BLaER1 (cell line): Measurements from ENCODE around the gene PPARD.
"Not testable (repeated sequence)": the region's sequence is repeated elsewhere in the genome, so short reads cannot be mapped to it uniquely, and the experiment has no call there.

Experiments
- H3K27ac ChIP-seq: shearing (Covaris generic); formaldehyde crosslinking; 2 replicates; pipeline ENCODE4 v1.8.1; 2022
- H3K27me3 ChIP-seq: shearing (Covaris generic); formaldehyde crosslinking; 2 replicates; pipeline ENCODE4 v1.8.1; 2022
- H3K36me3 ChIP-seq: shearing (Covaris generic); formaldehyde crosslinking; 2 replicates; pipeline ENCODE4 v1.8.1; 2022
- H3K4me1 ChIP-seq: shearing (Covaris generic); formaldehyde crosslinking; 2 replicates; pipeline ENCODE4 v1.8.1; 2022
- H3K4me2 ChIP-seq: shearing (Covaris generic); formaldehyde crosslinking; 2 replicates; pipeline ENCODE4 v1.8.1; 2022
- H3K4me3 ChIP-seq: shearing (Covaris generic); formaldehyde crosslinking; 2 replicates; pipeline ENCODE4 v1.8.1; 2022
- H3K9ac ChIP-seq: shearing (Covaris generic); formaldehyde crosslinking; 2 replicates; pipeline ENCODE4 v1.8.1; 2022
- H3K9me3 ChIP-seq: shearing (Covaris generic); formaldehyde crosslinking; 2 replicates; pipeline ENCODE4 v1.8.1; 2022
- H4K20me1 ChIP-seq: shearing (Covaris generic); formaldehyde crosslinking; 2 replicates; pipeline ENCODE4 v1.8.1; 2022
- Cebpa-rat ChIP-seq: shearing (Covaris generic); IDR thresholded peaks from 2 replicates; pipeline ENCODE4 v1.8.1; 2022

The PPARD gene

DNA sequence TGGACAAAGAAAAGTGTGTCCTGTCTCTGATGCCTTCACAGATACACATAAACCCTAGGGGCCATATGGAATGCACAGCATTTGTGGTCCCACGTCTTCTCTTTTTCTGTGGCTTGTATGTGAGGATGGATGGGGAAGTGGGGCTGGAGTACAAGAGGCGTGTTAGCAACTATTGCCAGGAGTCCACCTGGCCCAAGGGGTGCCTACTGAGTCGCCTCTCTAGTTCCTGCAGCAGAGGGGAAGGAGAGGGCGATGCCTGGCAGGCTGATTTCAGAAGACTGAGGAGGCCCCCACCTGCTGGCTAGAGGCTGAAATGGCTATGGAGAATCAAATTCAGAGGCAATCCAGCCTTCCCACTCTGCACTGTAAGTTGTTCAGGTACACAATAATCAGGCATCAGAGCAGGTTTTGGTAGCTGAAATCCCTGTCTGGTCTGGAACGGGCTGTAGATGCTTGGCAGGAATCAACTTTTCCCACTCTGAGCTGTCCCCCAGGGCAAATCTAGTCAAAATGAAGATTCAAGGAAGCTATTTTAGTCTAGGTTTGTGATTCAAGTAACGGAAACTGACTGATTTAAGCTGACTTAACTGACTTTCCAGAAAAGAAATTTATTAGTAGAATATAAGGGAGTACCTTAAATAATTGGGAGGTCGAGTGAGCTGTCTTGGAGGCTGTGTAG, 14.9 kb upstream of the PPARD start:
- Histone ChIP-seq H3K4me1 (peaks cover 14% of the 10 kb centered on the region), H3K27ac (peak overlapping the region; percentile 23; the same call in 1 of the 2 replicates), H3K9me3 (peaks cover 6% of the 10 kb centered on the region; the same call in 1 of the 2 replicates), H3K36me3 (peaks cover 37% of the 10 kb centered on the region), H3K9ac (peak overlapping the region; percentile 34; the same call in 1 of the 2 replicates), H4K20me1 (no peaks in the 10 kb centered on the region), H3K27me3 (no peaks in the 10 kb centered on the region), H3K4me2 (peak overlapping the region; percentile 46), H3K4me3 (no peak overlapping the region)
- no peak for TF ChIP-seq Cebpa-rat

- peak overlapping the region; percentile 46 for H3K4me2 ChIP-seq
- peak overlapping the region; percentile 23; the same call in 1 of the 2 replicates for H3K27ac ChIP-seq
- TF ChIP-seq Cebpa-rat: no peak
- peaks cover 14% of the 10 kb centered on the region for H3K4me1 ChIP-seq
- no peaks in the 10 kb centered on the region for H3K27me3 ChIP-seq
- peaks cover 30% of the 10 kb centered on the region for H3K36me3 ChIP-seq
- H3K9ac ChIP-seq: no peak overlapping the region
- H3K9me3 ChIP-seq: peaks cover 6% of the 10 kb centered on the region; the same call in 1 of the 2 replicates
- no peaks in the 10 kb centered on the region for H4K20me1 ChIP-seq
- no peak overlapping the region for H3K4me3 ChIP-seq
These were observed 14.1 kb upstream of the PPARD start for GRCh38 chr6:35328108-35328723.

- not testable (repeated sequence) for H4K20me1 ChIP-seq, H3K4me3 ChIP-seq, H3K9me3 ChIP-seq, H3K4me2 ChIP-seq, H3K27ac ChIP-seq, H3K27me3 ChIP-seq, H3K9ac ChIP-seq
- Histone ChIP-seq H3K36me3 (peaks cover 23% of the 10 kb centered on the region), H3K4me1 (peaks cover 14% of the 10 kb centered on the region)
These were observed 13.4 kb upstream of the PPARD start for GRCh38 chr6:35328965-35329364.

DNA sequence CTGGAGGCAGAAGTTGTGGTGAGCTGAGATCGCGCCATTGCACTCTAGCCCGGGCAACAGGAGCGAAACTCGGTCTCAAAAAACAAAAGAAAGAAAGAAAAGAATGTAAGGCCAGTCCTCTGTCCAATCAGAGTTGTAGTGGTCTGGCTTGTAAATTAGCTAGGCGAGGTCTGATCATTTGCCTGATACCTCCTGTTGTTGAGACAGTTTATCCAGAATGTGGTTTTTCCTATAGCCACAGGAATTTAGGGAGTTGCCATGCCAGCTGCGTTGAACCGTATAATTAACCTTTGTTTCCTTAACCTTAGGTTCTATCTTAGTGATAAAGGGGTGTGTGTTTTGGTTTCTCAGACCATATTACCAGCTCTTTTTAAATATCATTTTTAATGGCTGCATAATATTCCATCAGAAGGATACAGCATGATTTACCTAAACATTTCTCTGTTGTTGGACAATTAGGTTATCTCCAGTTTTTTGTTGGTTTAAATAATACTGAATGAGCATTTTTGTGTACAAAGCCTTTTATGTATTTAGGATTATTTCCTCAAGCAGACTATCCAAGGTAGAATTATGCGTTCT, 11.7 kb upstream of the PPARD start:
- no peak overlapping the region for H3K27ac ChIP-seq
- no peaks in the 10 kb centered on the region for H4K20me1 ChIP-seq
- H3K9me3 ChIP-seq: peaks cover 6% of the 10 kb centered on the region; the same call in 1 of the 2 replicates
- H3K9ac ChIP-seq: no peak overlapping the region
- no peaks in the 10 kb centered on the region for H3K27me3 ChIP-seq
- no peak overlapping the region for H3K4me2 ChIP-seq
- H3K36me3 ChIP-seq: 0 out of 2 replicates have a peak, but pooled peaks cover 8% of the 10 kb centered on the region
- H3K4me3 ChIP-seq: no peak overlapping the region
- TF ChIP-seq Cebpa-rat: no peak
- H3K4me1 ChIP-seq: peaks cover 14% of the 10 kb centered on the region

- not testable (repeated sequence) for H3K9me3 ChIP-seq, H3K9ac ChIP-seq, H3K4me1 ChIP-seq, H3K27ac ChIP-seq, H3K27me3 ChIP-seq, H3K4me2 ChIP-seq, H3K4me3 ChIP-seq, H3K36me3 ChIP-seq, H4K20me1 ChIP-seq
These were observed 10.1 kb upstream of the PPARD start for GRCh38 chr6:35332074-35332887.

- Histone ChIP-seq H3K9me3 (no peaks in the 10 kb centered on the region), H4K20me1 (peaks cover 39% of the 10 kb centered on the region), H3K9ac (no peak overlapping the region; the same call in 1 of the 2 replicates), H3K4me1 (peaks cover 48% of the 10 kb centered on the region), H3K4me2 (peak overlapping the region; percentile 64), H3K27me3 (no peaks in the 10 kb centered on the region), H3K36me3 (peaks cover 14% of the 10 kb centered on the region), H3K4me3 (no peak overlapping the region), H3K27ac (0 out of 2 replicates have a peak overlapping the region, but pooled peaks have one; percentile 19)
- peak; percentile 96 for TF ChIP-seq Cebpa-rat
These were observed 801 bp upstream of the PPARD start for GRCh38 chr6:35341557-35341956.

- Histone ChIP-seq H3K4me1 (peaks cover 59% of the 10 kb centered on the region), H4K20me1 (peaks cover 56% of the 10 kb centered on the region), H3K9ac (peak overlapping the region; percentile 89), H3K36me3 (peaks cover 26% of the 10 kb centered on the region), H3K27ac (peak overlapping the region; percentile 79), H3K4me3 (peak overlapping the region; percentile 93), H3K9me3 (no peaks in the 10 kb centered on the region), H3K27me3 (no peaks in the 10 kb centered on the region), H3K4me2 (peak overlapping the region; percentile 97)
- TF ChIP-seq Cebpa-rat: no peak
These were observed 905 bp downstream of the PPARD start for GRCh38 chr6:35343092-35343834.

DNA sequence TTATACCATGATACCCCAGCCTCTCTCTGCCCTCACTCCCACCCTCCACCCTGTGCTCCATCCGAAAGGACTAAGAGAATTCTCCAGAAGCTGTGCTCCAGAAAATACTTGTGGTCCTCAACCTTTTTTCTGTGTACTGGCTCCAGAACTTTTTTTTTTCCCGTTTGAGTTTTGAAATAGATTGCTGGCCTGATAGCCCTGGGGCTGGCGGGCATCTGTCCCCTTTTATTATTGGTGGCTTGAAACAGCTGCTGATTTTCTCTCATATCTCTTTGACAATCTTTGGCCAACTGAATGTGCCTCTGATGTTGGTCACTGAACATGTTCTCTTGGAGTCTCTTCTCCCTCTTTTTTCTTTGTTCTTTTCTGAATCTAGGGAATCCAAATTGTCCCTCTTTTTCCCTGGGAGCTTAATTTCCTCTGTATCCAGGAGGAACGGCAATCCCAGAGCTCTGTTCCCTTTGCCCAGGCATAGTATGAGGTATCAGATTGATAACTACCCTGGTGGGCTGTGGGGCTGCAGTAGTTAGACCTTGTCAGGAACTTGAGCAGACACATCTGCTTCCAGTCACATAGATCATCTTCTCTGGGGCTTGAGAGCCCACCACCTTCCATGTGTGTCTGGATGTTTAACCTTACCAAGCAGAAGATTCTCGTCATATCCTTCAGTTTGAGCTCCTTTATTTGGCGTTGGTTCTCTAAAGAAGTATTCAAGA, 1.6 kb downstream of the PPARD start:
- Histone ChIP-seq H3K4me3 (peak overlapping the region; percentile 93), H3K4me2 (peak overlapping the region; percentile 97), H3K27ac (no peak overlapping the region), H3K9me3 (no peaks in the 10 kb centered on the region), H3K36me3 (peaks cover 26% of the 10 kb centered on the region), H4K20me1 (peaks cover 64% of the 10 kb centered on the region), H3K27me3 (no peaks in the 10 kb centered on the region), H3K4me1 (peaks cover 66% of the 10 kb centered on the region), H3K9ac (peak overlapping the region; percentile 89)
- no peak for TF ChIP-seq Cebpa-rat
